ENCODE results near the gene CYGB. TPM values are rescaled to one million over a fixed set of nuclear protein-coding genes. Genes with fewer than 3 reads are reported as not detected.

CYGB gene
- total RNA-seq, 2 experiments from 2014 or later = 0.44 to 0.57 TPM

GRCh38 chr17:76558198-76559095 lies 20.9 kb upstream of the CYGB start:
- no TSS peak for BruUV-seq (replicated peaks)
- Histone ChIP-seq H3K36me3 (ENCODE audit: insufficient read depth, low read length) (peaks cover 57% of the 10 kb centered on the region), H3K9me2 (ENCODE audit: insufficient read depth, low read length) (no peaks in the 10 kb centered on the region), H3K9me3 (ENCODE audit: low read length) (no peaks in the 10 kb centered on the region), H3K4me2 (ENCODE audit: low read length) (peak overlapping the region; percentile 84), H3K4me3 (ENCODE audit: low read depth, low read length, poor library complexity, severe bottlenecking) (peak overlapping the region; percentile 77), H3K4me1 (ENCODE audit: insufficient read depth, low read length, poor library complexity, severe bottlenecking) (peaks cover 50% of the 10 kb centered on the region), H3K79me2 (ENCODE audit: insufficient read depth, low read depth, low read length) (peaks cover 63% of the 10 kb centered on the region), H4K20me1 (ENCODE audit: insufficient read depth, low read length) (peaks cover 33% of the 10 kb centered on the region), H2AFZ (ENCODE audit: low read length) (peak overlapping the region; percentile 1; the same call in 1 of the 2 replicates), H3K27ac (ENCODE audit: low read depth, low read length, poor library complexity, severe bottlenecking) (peak overlapping the region; percentile 59)
- TF ChIP-seq EZH2phosphoT487 (IDR thresholded peaks at IDR 0.05; ENCODE audit: borderline replicate concordance, low read depth, low read length) = no peak
- TF ChIP-seq CTCF (conservative IDR thresholded peaks at IDR 0.05; ENCODE audit: low read length) = peak; percentile 97
- intact Hi-C loops (cut with micrococcal nuclease; ENCODE audit: unreplicated experiment) = loop anchor here (1.0 to 5.0 kb wide), 2 partner anchors 66 to 114 kb away; no protein-coding TSS in a partner anchor
- CTCF ChIA-PET (ENCODE audit: unreplicated experiment) = interaction anchor here (0.9 to 2.3 kb wide), 6 partner anchors 9 to 169 kb away, joined by 3 to 11 read pairs (median 6); partner anchors contain the start of gene AANAT
- POLR2A ChIA-PET = interaction anchor here (0.6 to 5.4 kb wide), 6 partner anchors 9 to 124 kb away, joined by 3 to 53 read pairs (median 4); no protein-coding TSS in a partner anchor
- DNase-seq (ENCODE audit: low spot score) = peak; percentile 57

- Histone ChIP-seq H3K4me1 (ENCODE audit: insufficient read depth, low read length, poor library complexity, severe bottlenecking) (peaks cover 54% of the 10 kb centered on the region), H3K27ac (ENCODE audit: low read depth, low read length, poor library complexity, severe bottlenecking) (peak overlapping the region; percentile 59), H2AFZ (ENCODE audit: low read length) (peak overlapping the region; percentile 92), H3K4me3 (ENCODE audit: low read depth, low read length, poor library complexity, severe bottlenecking) (peak overlapping the region; percentile 77), H3K4me2 (ENCODE audit: low read length) (peak overlapping the region; percentile 84), H3K36me3 (ENCODE audit: insufficient read depth, low read length) (peaks cover 48% of the 10 kb centered on the region), H3K9me2 (ENCODE audit: insufficient read depth, low read length) (no peaks in the 10 kb centered on the region), H3K79me2 (ENCODE audit: insufficient read depth, low read depth, low read length) (peaks cover 58% of the 10 kb centered on the region), H4K20me1 (ENCODE audit: insufficient read depth, low read length) (peaks cover 33% of the 10 kb centered on the region), H3K9me3 (ENCODE audit: low read length) (no peaks in the 10 kb centered on the region)
- ChIA-PET POLR2A (interaction anchor here (0.5 to 5.4 kb wide), 12 partner anchors 10 to 123 kb away, joined by 3 to 53 read pairs (median 3); no protein-coding TSS in a partner anchor), CTCF (ENCODE audit: unreplicated experiment) (interaction anchor here (0.7 to 2.3 kb wide), 10 partner anchors 10 to 204 kb away, joined by 3 to 11 read pairs (median 4); partner anchors contain the start of genes AANAT and PRPSAP1)
- BruUV-seq (replicated peaks) = TSS peak; percentile 85
- intact Hi-C loops (cut with micrococcal nuclease; ENCODE audit: unreplicated experiment) = loop anchor here (1.0 to 5.0 kb wide), 3 partner anchors 29 to 115 kb away; no protein-coding TSS in a partner anchor
- peak; percentile 100 for DNase-seq (ENCODE audit: low spot score)
- TF ChIP-seq EZH2phosphoT487 (IDR thresholded peaks at IDR 0.05; ENCODE audit: borderline replicate concordance, low read depth, low read length) (no peak), CTCF (conservative IDR thresholded peaks at IDR 0.05; ENCODE audit: low read length) (peak; percentile 81)
Observed at GRCh38 chr17:76557368-76558197, 20.1 kb upstream of the CYGB start.
